Stimulated activated CD4-positive, alpha-beta T cell treated with anti-CD3 and anti-CD28 coated beads, Interleukin-15, amount 100 ng/mL, for 24 hours (primary cell): Measurements from ENCODE around the gene C6orf120.

Source experiments
- DNase-seq: peaks from one replicate; pipeline ENCODE4 v3.0.0-alpha.2; 2020

The C6orf120 gene

DNA sequence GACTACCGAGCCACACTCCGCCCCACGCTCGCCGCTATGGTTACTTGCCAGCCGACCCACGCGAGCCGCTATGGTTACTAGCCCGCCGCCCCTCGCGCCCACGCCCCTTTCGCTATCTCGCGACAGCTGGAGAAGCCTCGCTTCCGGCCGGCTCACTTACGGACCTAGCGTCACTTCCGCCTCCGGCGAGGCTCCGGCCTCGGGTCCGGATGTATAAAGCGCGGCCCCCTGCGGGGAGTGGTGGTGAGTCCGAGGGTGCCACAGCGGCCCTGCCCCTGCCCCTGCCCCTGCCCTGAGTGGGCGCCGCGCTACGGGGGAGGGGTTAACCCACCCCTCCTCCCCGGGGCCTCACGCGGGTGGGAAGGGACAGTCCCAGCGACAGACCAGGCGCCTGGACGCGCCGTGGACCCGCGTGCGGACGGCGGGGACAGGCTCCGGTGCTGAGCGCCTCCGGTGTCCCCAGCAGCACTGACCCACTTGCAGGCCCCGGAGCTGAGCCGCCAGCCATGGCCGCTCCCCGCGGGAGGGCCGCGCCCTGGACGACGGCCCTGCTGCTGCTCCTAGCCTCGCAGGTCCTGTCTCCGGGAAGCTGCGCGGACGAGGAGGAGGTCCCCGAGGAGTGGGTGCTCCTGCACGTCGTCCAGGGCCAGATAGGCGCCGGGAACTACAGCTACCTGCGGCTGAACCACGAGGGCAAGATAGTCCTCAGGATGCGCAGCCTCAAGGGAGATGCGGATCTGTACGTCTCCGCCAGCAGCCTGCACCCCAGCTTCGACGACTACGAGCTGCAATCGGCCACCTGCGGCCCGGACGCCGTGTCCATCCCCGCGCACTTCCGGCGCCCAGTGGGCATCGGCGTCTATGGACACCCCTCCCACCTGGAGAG is at the start of gene C6orf120, which contains the start of gene WDR27:
Gene C6orf120 (plus strand): TSS at position 173 of the 886 bp plus-strand sequence. CDS start 334 bp downstream, at position 507.
Gene WDR27 (minus strand): TSS at position 76 of the 886 bp plus-strand sequence. CDS start 13,024 bp downstream, outside the sequence.
- peak; percentile 99 for DNase-seq

DNA sequence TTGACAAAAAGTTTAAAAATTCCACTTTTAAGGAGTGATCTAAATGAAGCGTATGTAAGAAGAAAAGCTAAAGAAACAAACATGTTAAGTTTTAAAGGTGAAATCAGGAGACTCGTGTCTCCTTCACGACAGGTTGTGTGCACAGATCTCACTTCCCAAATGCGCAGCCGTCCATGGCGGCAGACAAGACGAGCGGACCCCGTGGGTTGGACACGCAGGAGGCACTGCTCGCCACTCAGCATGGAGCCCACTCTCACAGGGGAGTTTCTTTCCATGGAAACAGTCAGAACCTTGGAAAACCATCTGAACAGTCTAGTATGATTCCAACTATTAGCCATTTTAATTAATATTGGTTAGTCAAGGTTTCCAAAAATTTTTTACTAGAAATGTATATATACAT is 49.0 kb upstream of the C6orf120 start:
- no peak for DNase-seq

DNA sequence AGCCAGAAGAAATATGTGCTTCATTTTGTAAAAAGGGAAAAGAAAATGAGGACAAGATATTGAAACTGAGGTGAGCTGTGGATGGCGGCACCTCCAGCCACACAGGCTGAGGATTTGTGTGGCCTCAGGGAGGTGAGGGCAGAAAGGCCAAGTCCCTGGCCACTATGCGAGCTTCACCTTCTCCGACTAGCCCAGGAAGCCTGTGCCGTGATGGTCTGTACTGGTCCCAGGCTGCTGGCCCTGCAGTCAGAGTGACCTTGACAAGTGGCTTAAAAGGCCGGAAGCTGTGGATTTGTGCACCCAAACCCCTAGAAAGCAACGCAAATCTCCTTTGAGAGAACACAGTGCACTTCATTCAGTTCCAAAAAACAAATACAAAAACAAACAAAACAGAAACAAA is 48.2 kb upstream of the C6orf120 start:
- no peak for DNase-seq

DNA sequence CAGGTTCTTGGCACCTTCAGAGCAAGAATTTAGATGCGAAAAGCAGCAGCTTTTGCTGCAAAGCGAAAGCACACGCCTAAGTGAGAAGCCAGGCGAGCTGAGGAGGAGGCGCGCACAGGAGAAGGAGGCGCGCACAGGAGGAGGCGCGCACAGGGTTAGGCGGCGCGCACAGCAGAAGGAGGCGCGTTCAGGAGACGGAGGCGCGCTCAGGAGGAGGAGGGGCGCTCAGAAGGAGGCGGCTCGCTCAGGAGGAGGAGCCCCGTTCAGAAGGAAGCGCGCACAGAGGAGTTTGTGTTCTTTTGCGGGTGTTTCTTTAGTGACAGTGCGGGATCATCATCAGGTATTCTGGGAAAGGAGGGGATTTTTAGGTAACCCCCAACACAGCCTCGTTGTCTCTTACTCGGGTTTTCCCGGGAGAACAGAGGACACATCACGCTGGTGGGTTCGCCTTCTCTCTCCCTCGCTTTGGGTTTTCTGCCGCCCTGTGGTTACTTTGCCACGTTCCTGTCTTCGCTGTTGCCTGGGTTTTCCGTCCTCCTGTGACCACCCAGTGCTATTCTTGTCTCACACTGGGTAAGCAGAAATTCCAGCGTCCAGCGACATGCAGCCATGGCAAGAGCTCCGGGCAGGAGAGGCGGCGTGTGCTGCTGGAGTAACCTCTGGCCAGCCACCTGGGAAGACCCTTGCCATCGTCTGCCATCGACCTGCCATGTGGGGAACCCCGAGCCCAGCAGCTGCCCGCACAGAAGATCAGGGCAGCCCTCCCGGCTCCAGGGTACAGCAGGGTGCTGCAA is 47.1 kb upstream of the C6orf120 start:
- DNase-seq: peak; percentile 63

DNA sequence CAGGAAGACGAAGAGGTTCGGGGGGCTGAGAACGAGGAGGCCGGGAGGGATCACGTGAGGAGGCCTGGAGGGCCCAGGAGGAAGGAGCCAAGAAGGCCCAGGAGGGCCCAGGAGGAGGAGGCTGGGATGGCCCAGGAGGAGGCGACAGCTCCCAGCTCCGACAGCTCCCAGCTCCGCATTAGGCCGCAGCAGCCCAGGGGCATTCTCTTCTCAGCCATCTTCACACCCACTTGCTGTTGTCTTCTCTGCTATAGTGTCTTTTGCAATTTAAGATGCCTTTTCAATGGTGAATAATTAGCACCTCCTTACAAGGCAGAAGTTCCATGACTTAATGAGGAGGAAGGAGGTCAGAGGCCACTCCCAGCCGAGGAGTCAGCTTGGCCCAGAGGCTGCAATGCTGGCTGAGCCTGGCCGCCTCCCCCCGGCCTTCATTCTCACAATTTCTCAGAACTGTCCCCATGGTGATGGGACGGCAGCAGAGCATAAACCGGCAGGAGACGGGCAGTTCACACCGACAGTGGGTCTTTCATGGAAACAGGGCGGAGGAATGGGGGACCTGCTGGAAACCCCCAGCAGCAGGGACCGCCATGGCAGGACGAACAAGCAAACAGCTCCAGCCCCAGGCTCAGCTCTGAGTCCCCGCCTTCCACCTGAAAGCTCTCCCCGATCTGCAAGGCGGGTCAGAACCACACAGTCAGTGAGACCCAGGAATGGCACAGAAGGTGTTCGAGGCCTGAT is 45.2 kb upstream of the C6orf120 start:
- DNase-seq: no peak

DNA sequence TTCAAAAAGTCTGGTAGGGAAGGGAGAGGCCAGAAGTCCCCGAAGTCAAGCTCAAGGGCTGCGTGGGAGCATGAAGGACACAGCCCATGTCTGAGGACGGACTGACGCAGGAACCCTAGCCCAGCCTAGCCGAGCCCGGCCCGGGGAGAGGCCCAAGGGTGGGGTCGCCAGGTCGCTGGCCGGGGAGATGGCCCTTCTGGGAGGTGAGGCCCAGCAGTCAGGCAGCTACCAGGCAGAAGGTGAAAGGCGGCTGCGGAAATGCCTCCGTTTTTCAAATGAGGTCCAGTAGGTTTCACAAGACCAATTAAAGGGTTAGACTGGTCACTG is 44.7 kb upstream of the C6orf120 start:
- no peak for DNase-seq

DNA sequence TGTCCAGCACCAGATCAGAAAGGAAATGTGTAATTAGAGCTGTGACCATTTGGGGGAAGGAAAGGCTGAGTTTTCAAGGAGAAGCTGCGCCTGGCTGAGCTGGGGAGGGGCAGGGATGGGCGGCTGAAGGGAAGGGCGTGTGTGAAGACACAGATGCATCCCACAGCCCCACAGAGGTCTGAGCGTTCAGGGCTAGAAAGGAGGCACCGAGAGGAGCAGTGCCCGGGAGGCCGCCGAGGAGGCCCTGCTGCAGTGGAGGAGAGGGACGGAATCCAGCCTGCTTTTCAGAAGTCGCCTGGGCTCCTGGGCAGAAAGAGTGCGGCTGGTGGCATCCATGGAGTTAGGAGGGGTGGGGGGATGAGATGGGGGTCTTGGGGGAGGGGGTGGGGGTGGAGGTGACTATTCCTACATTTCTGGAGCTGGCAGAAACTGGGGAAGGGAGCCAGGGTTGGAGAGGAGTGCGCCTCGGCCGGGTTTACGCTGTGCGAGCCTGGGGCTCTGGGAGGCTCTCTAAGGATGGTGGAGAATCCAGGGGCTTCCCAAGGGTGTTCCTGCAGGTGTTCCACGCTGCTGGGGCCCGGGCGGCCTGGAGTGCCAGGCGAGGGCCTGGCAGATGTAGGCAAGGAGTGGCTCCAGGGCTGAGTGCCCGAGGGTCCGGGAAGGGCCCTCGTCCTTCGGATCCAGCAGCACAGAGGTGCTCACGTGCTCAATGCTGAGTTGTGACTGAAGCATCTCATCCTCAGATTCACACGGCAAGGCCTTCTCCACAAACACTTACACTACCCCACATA is 41.9 kb upstream of the C6orf120 start:
- DNase-seq: no peak

DNA sequence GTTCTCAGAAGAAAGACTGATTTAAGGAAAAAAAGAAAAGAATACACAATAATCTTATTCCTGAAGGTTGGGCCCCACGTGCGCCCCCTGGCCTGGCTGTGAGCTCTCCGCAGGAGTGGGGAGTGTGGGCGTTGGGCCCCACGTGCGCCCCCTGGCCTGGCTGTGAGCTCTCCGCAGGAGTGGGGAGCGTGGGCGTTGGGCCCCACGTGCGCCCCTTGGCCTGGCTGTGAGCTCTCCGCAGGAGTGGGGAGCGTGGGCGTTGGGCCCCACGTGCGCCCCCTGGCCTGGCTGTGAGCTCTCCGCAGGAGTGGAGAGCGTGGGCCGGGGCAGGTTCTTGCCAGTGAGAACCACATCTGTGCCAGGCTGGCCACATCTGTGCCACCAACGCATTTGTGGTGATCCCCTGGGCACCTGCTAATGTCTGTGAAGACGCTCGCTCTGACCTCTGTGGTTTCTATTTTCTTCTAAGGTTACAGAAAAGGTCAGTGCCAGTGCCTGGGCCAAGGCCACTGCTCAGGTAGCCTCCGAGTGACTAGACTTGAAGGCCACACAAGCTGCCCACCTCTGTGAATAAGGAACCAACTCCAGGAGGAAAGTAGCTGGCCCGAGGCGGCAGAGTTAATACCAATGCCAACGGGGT is 41.1 kb upstream of the C6orf120 start:
- no peak for DNase-seq

DNA sequence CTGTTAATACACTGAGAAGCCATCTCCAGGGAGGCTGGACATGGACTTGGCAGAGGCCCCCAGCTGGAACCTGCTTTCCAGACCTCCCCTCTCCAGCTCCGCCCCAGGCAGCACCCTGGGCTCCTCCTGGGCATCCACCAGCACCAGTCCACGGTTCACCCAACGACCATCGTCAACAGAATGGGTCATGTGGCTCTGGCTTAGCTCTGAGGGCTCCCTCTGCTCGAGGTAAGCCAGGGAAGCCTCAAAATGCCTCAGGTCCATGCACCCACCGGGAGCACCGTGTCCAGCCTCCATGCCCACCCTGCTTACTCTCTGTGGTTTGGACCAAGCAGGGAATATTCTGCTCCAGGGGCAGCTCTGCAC is 40.6 kb upstream of the C6orf120 start:
- DNase-seq: no peak

DNA sequence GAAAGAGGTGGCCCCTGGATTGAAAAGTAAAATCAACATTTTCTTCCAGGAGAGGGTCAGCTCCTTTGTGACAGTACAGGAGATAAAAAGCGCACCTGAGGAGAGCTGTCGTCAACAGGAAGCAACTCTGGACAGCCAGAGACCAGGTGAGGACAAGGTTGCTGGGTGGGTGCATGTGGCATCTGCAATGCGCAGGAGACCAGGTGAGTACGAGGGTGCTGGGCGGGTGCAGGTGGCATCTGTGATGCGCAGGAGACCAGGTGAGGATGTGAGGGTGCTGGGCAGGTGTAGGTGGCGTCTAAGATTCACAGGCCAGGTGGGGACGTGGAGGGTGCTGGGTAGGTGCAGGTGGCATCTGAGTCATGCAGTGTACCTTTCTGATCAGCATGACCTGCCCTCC is 38.5 kb upstream of the C6orf120 start:
- DNase-seq: no peak

DNA sequence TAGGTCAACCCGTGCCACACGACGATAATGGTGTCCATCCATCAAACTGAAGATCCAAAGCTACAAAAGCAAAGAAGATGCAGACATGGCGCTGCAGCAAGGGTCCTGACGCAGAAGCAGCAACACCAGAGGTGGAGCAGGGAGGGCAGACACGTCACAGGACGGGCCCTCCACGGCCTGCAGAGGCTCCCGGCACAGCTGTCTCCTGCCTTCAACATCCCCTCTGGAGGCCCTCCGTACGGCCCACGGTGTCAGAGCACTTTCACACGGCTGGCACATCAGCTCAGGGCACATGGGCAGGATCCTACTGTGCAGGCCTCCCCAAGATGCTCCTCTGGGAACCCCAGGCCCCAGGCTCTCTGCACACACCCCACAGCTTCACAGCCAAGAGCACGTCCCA is 37.7 kb upstream of the C6orf120 start:
- no peak for DNase-seq

DNA sequence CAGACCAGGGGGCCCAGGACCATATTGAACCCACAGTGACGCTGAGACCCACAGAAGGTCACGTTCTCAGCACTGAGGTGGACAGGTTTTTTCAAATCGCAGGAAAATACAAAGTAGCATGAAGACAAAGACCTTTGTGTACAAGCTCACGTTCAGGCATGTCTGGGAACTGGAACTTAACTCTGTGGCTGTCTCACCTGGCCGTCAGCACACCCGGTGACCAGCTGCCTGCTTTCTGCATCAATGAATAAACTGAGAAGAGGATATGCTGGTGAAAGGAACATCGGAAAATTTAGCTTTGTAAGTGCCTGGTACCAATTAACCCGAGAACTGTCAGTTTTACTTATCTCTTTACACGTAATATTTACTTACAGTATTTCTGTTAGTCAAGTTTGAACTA is 36.6 kb upstream of the C6orf120 start:
- no peak for DNase-seq

DNA sequence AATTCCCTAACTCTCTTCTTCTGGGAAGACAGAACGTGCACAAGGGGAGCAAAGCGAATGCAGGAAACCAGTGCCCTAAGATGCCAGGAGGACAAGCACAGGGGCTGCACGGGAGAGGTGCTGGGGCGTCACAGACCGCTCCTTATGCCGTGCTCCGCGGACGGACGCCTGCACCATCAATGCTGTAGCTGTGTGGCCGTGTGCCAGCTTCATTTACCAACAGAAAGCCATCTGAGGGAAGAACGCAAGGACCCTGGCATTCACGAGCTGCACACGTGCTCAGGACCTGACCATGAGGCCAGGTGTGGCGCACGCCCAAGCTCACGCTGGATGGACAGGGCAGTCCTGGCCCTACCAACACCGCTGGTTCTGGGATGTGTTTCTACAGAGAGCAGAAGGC is 35.5 kb upstream of the C6orf120 start:
- DNase-seq: no peak

DNA sequence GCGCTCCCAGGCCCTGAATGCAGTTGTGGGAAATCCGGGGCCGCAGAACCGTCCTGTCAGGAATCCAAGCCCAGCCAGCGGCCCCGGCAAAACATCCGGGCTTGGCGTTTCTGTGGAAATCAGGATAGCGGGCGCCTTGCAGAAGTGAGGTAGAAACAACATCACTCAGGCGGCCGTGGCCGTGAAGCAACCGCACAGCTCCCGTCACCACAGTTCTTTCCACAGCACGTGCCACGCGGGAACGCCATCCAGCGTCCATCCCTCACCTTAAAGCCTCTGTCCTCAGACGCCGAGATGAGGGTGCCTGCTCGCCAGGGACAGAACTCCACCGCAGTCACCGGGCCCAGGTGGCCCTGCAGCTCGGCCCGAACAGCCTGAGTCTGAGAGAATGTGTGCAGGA is 34.2 kb upstream of the C6orf120 start:
- DNase-seq: no peak

DNA sequence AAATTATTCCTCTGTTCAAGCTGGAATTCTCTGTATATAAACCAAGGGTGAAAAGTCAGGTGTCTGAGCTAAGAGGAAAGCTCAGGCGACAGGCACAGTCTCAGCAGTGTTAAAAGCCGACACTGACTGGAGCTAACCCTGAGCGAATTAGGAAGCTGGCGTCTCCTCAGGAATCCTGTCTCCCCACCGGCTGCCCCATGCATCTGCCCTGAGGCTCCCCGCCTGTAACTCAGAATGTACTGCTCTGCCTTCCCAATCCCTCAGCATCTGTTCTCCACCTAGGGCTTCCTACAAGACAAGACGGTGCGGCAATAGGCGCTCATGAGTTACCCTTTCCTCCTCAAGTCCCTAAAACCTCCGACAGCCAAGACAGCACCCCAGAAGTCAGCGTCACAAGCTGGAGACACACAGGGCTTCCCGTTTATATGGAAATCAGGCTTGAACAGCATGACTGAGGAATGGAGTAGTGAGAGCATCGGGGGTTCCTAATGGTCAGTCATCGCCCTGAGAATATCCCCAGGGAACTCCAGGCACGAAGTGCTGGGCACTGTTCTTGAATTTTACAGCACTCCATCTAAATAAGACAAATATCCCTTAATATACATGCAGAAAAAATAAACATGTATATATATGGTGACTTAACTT is 33.6 kb upstream of the C6orf120 start:
- no peak for DNase-seq

DNA sequence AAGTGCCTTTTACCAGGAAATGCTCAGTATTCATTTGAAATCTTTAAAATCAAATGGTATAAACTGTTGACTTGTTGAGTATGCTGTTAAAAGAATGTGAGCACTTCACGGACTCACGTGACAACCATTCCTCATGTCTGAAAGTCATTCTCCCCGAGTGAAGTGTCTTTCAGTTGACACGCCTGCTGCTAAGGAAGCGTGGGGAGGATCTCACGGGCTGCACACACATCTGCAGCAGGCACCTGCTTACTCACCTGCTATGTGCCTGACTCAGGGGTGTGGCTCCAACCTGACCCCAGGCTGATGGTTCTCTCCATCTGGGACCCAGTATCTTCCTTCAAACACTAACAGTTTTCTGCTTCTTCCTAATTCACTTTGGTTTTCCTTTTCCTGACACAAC is 32.8 kb upstream of the C6orf120 start:
- no peak for DNase-seq

DNA sequence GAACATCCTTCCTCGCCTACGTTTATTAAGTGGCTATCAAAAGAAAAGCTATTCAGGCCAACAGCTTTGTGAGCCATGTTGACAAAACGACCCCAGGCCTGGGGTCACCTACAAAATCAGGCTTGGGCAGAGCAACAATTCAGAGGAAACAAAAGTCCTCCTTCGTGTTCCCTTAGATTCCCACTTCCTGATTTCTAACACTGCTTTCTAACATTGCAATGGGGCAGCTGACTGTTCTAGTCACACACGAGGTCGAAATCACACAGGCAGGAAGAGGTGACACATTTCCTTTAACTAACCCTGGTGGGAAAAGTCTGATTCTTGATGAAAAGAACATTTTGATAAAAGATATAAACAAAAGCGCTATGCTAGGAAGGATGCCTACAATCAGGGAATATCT is 32.0 kb upstream of the C6orf120 start:
- DNase-seq: no peak

DNA sequence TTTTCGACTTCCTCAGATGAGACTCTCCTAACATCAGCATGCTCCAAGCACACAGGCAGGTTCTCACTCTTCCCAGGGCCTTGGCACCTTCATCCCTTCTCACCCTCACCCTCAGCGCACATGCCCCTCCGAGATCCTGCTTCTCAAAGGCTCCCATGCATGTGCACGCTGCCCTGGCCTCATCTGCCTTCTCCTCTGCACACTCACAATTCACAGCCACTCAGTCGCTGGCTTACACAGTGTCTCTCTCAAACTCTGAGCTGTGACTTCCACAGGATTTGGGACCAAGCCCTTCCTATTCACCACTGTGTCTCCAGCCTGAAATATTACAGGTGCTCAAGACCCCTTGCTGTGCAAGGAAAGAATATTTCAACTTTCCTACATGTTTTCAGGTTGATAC is 30.4 kb upstream of the C6orf120 start:
- no peak for DNase-seq

DNA sequence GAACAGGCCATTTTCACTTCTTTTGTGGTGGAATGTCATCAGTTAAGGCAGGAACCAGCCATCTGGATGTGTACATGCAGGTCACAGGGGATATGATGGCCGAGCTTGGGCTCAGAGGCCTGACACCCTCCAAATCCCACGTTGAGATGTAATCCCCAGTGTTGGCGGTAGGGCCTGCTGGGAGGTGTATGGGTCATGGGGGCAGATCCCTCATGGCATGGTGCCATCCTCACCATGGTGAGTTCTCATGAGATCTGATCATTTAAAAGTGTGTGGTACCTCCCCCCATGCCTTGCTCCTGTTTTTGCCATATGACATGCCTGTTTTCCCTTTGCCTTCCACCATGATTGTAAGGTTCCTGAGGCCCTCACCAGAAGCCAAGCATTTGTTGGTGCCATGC is 26.9 kb upstream of the C6orf120 start:
- DNase-seq: no peak

DNA sequence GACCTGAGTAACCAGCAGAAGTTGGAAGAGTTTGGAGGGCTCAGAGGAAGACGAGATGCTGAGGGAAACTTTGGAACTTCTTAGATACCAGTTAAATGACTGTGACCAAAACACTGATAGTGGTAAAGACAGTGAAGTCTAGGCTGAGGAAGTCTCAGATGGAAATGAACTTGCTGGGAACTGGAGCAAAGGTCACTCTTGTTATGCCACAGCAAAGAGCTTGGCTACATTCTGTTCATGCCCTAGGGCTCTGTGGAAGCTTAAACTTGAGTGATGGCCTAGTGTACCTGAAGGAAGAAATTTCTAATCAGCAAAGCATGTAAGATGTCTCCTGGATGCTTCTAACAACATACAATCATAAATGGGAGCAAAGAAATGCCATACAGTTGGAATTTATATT is 24.8 kb upstream of the C6orf120 start:
- no peak for DNase-seq

DNA sequence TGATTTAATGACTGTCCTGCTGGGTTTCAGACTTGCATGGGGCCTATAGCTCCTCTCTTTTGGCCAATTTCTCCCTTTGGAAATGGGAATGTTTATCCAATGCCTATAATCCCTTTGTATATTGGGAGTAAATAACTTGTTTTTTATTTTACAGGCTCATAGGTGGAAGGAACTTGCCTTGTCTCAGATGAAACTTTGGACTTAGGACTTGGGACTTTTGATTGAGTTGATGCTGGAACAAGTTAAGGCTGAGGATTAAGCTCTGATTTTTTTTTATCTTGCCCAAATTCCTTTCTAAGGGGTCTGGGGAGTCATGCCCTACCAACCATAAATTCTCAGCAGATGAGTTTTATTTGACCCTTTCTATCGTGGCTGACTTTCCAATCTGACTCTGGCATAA is 23.6 kb upstream of the C6orf120 start:
- no peak for DNase-seq

DNA sequence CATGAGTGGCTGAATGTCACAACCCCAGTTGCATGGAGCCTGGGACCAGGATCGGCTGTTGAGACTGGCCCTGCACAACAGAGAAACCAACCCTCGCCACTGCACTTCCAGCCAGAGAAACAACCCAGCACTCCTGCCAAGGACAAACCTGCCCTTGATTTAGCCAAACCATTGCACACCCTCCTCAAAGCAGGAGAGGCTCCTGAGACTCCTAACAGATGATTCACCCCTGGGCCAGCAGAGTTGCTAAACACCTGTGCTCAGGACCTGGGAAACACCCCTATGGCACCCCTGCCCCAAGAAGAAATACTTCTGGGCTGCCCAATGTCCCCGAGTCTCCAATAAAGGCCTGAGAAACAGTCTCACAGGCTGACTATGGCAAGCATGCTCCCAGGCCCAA is 17.9 kb upstream of the C6orf120 start:
- no peak for DNase-seq
